Transverse colon (tissue), 4 donors: ENCODE results near the gene RNF19B. TPM values are rescaled to one million over a fixed set of nuclear protein-coding genes. Genes with fewer than 3 reads are reported as not detected.

ENCODE experiments used
- DNase-seq: peaks from one replicate; pipeline ENCODE4 v3.0.0-alpha.2; 2019
- H3K27ac ChIP-seq, 4 donors: fragments of 200-600 bp; sonication (generic); 2 replicates each; pipeline ENCODE4 v1.5.1; 2016 to 2018; ENCODE audit warnings: inconsistent platforms in 4 of 4
- H3K27me3 ChIP-seq: fragments of 200-600 bp; sonication (generic); 2 replicates; pipeline ENCODE4 v1.5.1; 2017; ENCODE audit warnings: inconsistent platforms
- H3K36me3 ChIP-seq, 4 donors: fragments of 200-600 bp; sonication (generic); 2 replicates each; pipeline ENCODE4 v1.5.1; 2017 to 2019; ENCODE audit warnings: inconsistent platforms in 4 of 4
- H3K4me1 ChIP-seq, 4 donors: fragments of 200-600 bp; sonication (generic); 2 replicates each; pipeline ENCODE4 v1.5.1; 2017 to 2020; ENCODE audit warnings: inconsistent platforms in 4 of 4
- H3K4me3 ChIP-seq, 4 donors: fragments of 200-600 bp; sonication (generic); 1 replicate in 1 of 4; 2 replicates in 3 of 4; pipeline versions ENCODE4 v1.5.1 to v1.6.1; 2017 to 2019; ENCODE audit warnings: inconsistent platforms in 4 of 4
- H3K9me3 ChIP-seq, 2 donors: fragments of 200-600 bp; sonication (generic); 2 replicates each; pipeline ENCODE4 v1.5.1; 2017 to 2019; ENCODE audit warnings: inconsistent platforms in 2 of 2
- CTCF ChIP-seq, 5 experiments: fragments of 200-600 bp in 3 of 5; fragments of 450-650 bp in 2 of 5; sonication (generic) in 3 of 5; IDR thresholded peaks; 1 replicate in 2 of 5; 2 replicates in 3 of 5; pipeline ENCODE4 v1.5.1; 2016 to 2017; ENCODE audit warnings: antibody characterized with exemption in 5 of 5, inconsistent platforms in 3 of 5, mild to moderate bottlenecking in 2 of 5, moderate library complexity in 1 of 5
- EP300 ChIP-seq: sonication (generic); formaldehyde crosslinking; IDR thresholded peaks from one replicate; pipeline ENCODE4 v1.6.1; 2017; ENCODE audit warnings: antibody characterized with exemption, low read depth
- POLR2A ChIP-seq: fragments of 450-650 bp; IDR thresholded peaks from one replicate; pipeline ENCODE4 v1.6.1; 2016; ENCODE audit warnings: antibody characterized with exemption, mild to moderate bottlenecking, moderate library complexity
- POLR2AphosphoS5 ChIP-seq, 3 donors: sonication (generic); formaldehyde crosslinking; IDR thresholded peaks; one replicate each; pipeline ENCODE4 v1.6.1; 2016; ENCODE audit warnings: antibody characterized with exemption in 3 of 3
- WGBS, 2 donors: methylation state at CpG; one replicate each; pipeline ENCODE4 v1.1.5; 2018; ENCODE audit warnings: low coverage in 1 of 2; 5-methylcytosine and 5-hydroxymethylcytosine counted together
- in situ Hi-C, 4 donors: fragments of 200-750 bp; cut with MboI; loops; one replicate each; pipeline versions ENCODE4 v1.15.0 to v1.15.1; 2017; ENCODE audit warnings: low sequenced_read_pairs in 3 of 4, low pct_ligation_motif_present in 1 of 4, low pct_unique_long_range_greater_than_20kb in 1 of 4
- intact Hi-C: fragments of 100-400 bp; cut with DNase I; formaldehyde crosslinking; loops from one replicate; pipeline ENCODE4 v1.15.1; 2023; ENCODE audit warnings: low total_unique reads
- total RNA-seq, 4 donors: library from RNA; depleted of rRNA; stranded (reverse); fragments of >200 nt; gene quantifications; one replicate each; pipeline ENCODE4 v1.1.0, GENCODE V29; 2016

The RNF19B gene
- total RNA-seq, 4 donors from 2014 or later, result 22.5 to 83.8 (median 62.0) TPM

GRCh38 chr1:32992489-32993323 is 28.1 kb upstream of the RNF19B start:
- H3K4me1 ChIP-seq, result peaks cover 14 to 28% (median 24%) of the 10 kb centered on the region in 4 donors
- peak overlapping the region; percentile 72 to 80 (median 74) for H3K27ac ChIP-seq
- intact Hi-C loops, result no loop called here
- 56% methylated on average over 7 of the region's 7 CpGs; no CpG with 5 or more reads in 1 of the 2 donors for WGBS, 2 donors
- in situ Hi-C loops, result no loop called here
- no peak overlapping the region for H3K4me3 ChIP-seq
- H3K9me3 ChIP-seq, result no peaks in the 10 kb centered on the region
- H3K36me3 ChIP-seq, result no peaks in the 10 kb centered on the region
- DNase-seq, result peak; percentile 90
- TF ChIP-seq EP300, result no peak
- TF ChIP-seq CTCF (IDR thresholded peaks at IDR 0.05), result no peak
- TF ChIP-seq POLR2A, result peak; percentile 64
- peak in 2 of 3 donors; percentile 68 to 83 for TF ChIP-seq POLR2AphosphoS5 (IDR thresholded peaks at IDR 0.05)
- H3K27me3 ChIP-seq, result no peaks in the 10 kb centered on the region

GRCh38 chr1:32991819-32992488 is 27.3 kb upstream of the RNF19B start:
- intact Hi-C loops, result no loop called here
- 75% methylated on average over 9 of the region's 9 CpGs; no CpG with 5 or more reads in 1 of the 2 donors for WGBS, 2 donors
- Histone ChIP-seq H3K4me1 (peaks cover 11 to 28% (median 24%) of the 10 kb centered on the region in 4 donors), H3K27me3 (no peaks in the 10 kb centered on the region), H3K9me3 (no peaks in the 10 kb centered on the region), H3K4me3 (no peak overlapping the region), H3K36me3 (no peaks in the 10 kb centered on the region), H3K27ac (peak overlapping the region; percentile 72 to 80 (median 74))
- TF ChIP-seq POLR2A (no peak), CTCF (IDR thresholded peaks at IDR 0.05) (no peak), EP300 (no peak), POLR2AphosphoS5 (IDR thresholded peaks at IDR 0.05) (no peak)
- in situ Hi-C loops, result no loop called here
- no peak for DNase-seq

- Histone ChIP-seq H3K36me3 (no peaks in the 10 kb centered on the region), H3K4me3 (no peak overlapping the region), H3K4me1 (peaks cover 11 to 28% (median 24%) of the 10 kb centered on the region in 4 donors), H3K27ac (peak overlapping the region; percentile 72 to 80 (median 74)), H3K27me3 (no peaks in the 10 kb centered on the region), H3K9me3 (no peaks in the 10 kb centered on the region)
- TF ChIP-seq CTCF (IDR thresholded peaks at IDR 0.05), result no peak
- no peak for TF ChIP-seq POLR2AphosphoS5 (IDR thresholded peaks at IDR 0.05)
- TF ChIP-seq EP300, result no peak
- no peak for TF ChIP-seq POLR2A
- intact Hi-C loops (no loop called here), in situ Hi-C loops (no loop called here)
- DNase-seq, result no peak
- WGBS, 2 donors, result 84 to 100% methylated on average over 2 to 5 of the region's 5 CpGs
These were observed 26.8 kb upstream of the RNF19B start for GRCh38 chr1:32991386-32991785.

GRCh38 chr1:32990887-32991286 is 26.3 kb upstream of the RNF19B start:
- DNase-seq, result no peak
- Histone ChIP-seq H3K4me3 (no peak overlapping the region), H3K36me3 (no peaks in the 10 kb centered on the region), H3K9me3 (no peaks in the 10 kb centered on the region), H3K27ac (peak overlapping the region in 1 of 4 donors; percentile 75), H3K4me1 (peaks cover 11 to 28% (median 24%) of the 10 kb centered on the region in 4 donors), H3K27me3 (no peaks in the 10 kb centered on the region)
- intact Hi-C loops, result no loop called here
- in situ Hi-C loops, result no loop called here
- 88 to 90% methylated on average over 3 to 5 of the region's 5 CpGs for WGBS, 2 donors
- TF ChIP-seq EP300 (no peak), POLR2AphosphoS5 (IDR thresholded peaks at IDR 0.05) (no peak), POLR2A (no peak), CTCF (IDR thresholded peaks at IDR 0.05) (no peak)
